OCI-M2 (cell line): ENCODE measurements around the gene MCM8.

Experiments
- DNase-seq: peaks from one replicate; lab custom pipeline; 2025; ENCODE audit not compliant: unreplicated experiment; lab: John Stamatoyannopoulos, UW

The MCM8 gene

GRCh38 chr20:6040540-6040939 lies 90.1 kb downstream of the MCM8 start:
- DNase-seq: no peak

- no peak for DNase-seq
These were observed 90.7 kb downstream of the MCM8 start for GRCh38 chr20:6040958-6041807.

DNA sequence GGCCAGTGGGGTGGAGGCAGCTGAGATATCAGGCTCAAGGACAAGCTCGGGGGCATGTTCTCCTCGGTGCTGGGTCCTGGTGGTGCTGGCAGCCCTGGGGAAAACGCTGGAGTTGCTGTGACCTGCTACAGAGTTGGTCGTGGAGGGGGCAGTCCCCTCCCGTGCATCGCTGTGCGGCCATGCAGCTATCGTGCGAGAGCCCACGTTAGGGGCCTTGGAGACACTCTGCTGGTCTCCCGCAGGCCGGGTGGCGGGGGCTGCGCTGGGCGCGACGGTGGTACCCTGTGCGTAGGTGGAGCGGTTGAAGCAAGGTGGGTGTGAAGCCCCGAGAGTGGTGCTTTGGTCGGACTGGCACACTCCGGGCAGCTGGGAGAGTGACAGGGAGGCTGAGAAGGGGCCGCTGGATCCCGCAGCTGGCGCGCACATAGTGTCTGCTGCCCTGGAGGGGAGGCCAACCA lies 91.4 kb downstream of the MCM8 start:
- no peak for DNase-seq

DNA sequence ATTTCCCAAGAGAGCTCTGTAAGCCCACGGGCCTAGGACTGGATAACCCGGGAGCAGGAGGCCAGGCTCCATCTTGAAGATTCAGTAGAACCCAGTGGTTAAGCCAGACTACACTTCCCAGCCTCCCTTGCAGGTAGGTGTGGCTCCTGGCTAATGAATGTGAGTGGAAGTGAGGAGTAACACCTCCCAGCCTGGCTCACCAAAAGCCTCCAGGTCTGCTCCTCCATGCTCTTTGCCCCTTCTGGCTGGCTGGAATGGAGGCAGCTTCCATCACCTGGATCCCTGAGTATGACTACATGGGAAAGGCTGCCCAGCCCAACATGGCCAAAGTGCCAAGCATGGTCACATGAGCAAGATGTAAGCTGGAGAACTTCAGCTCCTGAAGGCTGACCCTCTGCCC lies 93.7 kb downstream of the MCM8 start:
- no peak for DNase-seq

GRCh38 chr20:6045566-6045965 lies 95.1 kb downstream of the MCM8 start:
- DNase-seq: no peak

- DNase-seq: no peak
These were observed 96.0 kb downstream of the MCM8 start for GRCh38 chr20:6046432-6046831.

DNA sequence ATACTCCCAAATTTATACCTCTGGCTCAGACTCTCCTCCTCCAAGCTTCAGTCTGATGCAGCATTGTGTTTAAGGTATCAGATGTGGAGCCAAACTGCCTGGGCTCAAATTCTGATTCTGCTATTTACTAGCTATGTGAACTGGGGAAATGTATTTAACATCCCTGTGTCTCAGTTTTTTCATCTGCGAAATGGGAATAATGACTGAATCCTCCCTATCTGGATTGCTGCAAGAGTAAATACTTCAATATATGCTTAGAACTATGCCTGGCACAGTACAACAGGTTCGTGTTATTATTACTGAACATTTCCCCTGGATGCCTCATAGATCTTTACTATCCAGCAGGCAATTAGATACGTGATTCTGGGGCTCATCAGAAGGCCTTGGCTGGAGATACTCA lies 97.9 kb downstream of the MCM8 start:
- no peak for DNase-seq
